Activated CD8-positive, alpha-beta memory T cell treated with anti-CD3 and anti-CD28 coated beads, Interleukin-2, amount 50 U/mL, for 4 hours (primary cell): ENCODE data around the gene TMCC2.

Experiments
- DNase-seq: peaks from one replicate; pipeline ENCODE4 v3.0.0-alpha.2; 2020

TMCC2 gene

DNA sequence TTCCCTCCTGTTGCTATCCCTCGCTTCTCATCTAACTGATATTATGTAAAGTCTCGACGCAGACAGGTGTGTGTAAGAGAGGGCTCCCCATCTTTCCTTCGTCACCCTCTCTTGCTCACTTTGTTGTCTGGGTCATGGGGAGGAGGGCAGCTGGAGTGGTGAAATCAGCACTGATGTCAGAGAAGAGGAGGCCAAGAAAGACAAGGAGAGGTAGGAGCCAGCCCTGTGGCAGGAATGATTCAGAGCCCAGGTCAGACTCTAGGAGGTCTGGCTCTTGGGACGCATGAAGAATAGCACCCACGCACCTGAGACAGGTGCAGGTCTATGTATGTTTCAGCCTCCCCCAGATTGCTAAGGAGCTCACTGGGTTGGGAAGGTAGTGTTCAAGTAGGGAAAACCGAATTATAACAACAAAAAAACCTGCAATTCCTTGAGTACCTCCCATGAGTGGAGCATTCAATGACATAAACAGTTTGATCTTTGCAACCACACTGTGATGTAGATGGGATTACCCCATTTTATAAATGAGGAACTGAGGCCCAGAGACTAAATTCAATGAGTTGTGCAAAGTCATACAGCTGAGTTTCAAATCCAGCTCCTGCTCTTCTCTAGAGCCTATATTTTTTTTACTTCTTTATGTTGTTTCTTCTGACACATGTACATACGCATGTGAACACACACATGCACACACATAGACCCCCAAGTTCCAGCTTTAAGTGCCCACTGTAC lies 83.4 kb downstream of the TMCC2 start:
- no peak for DNase-seq

GRCh38 chr1:205312866-205313562 lies 85.3 kb downstream of the TMCC2 start:
- no peak for DNase-seq

GRCh38 chr1:205313563-205314308 lies 86.0 kb downstream of the TMCC2 start:
- DNase-seq, result peak; percentile 29

DNA sequence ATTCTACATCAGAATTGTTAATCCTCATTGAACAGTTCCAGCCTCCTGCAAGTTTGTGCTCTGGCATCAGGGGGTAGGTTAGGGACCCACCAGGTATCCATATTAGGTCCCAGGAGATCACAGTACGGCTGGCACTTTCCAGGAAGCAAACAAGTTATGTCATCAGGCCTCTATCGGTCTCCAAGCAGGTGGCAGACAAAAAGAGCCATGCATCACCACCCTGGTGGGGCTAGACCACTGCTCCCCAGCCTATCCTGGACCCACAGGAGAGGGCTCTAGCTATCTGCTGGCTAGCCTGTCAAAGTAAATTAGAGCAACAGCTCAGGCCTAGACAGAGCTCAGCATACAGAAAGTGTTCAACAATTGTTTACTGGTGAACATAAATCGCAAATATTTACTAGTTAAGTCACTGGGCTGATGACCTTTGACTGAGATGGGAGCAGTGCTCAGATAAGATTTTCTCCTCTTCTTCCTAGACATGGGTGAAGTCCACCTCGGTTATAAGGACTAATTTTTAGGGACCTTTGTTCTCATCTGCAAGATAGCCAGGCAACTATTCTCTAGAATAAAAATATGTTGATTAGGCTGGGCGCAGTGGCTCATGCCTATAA lies 87.4 kb downstream of the TMCC2 start:
- no peak for DNase-seq

- DNase-seq, result no peak
Measured at GRCh38 chr1:205316161-205316566, 88.4 kb downstream of the TMCC2 start.

- DNase-seq, result no peak
Measured at GRCh38 chr1:205317311-205317917, 89.7 kb downstream of the TMCC2 start.

- no peak for DNase-seq
Measured at GRCh38 chr1:205318231-205318991, 90.7 kb downstream of the TMCC2 start.

GRCh38 chr1:205319081-205320018 lies 91.6 kb downstream of the TMCC2 start:
- no peak for DNase-seq

GRCh38 chr1:205321162-205321958 lies 93.6 kb downstream of the TMCC2 start, which contains the start of gene NUAK2:
NUAK2 (minus strand) TSS chr1:205321745; CDS start chr1:205321628, 117 bp downstream.
- DNase-seq, result peak; percentile 86

DNA sequence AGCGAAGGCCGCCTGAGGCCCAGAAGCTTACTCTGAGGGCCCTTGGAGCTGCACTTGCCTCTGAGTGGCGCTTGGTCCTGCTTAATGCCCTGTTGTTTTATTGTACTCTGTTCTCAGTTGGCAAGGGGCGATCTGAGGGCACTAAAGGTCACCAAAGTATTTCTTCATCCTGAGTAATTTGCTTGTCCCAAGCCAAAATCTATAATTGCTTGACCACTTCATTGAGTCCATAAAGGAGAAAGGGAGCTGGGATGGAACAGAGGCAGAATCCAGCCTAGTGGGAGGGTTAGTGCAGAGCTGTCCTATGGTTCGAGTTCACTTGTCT lies 94.2 kb downstream of the TMCC2 start:
- no peak for DNase-seq
